GM12801 (cell line): Measurements from ENCODE around the gene JAKMIP1.

Experiments
- CTCF ChIP-seq: IDR thresholded peaks from one replicate; pipeline ENCODE4 v1.5.1; 2011; ENCODE audit warnings: control low read depth; ENCODE audit not compliant: insufficient read length; ENCODE audit errors: extremely low read depth

Gene JAKMIP1

GRCh38 chr4:5991405-5991804 is 208.9 kb downstream of the JAKMIP1 start:
- TF ChIP-seq CTCF, result no peak

- no peak for TF ChIP-seq CTCF
Measured at GRCh38 chr4:5990446-5991160, 209.7 kb downstream of the JAKMIP1 start.

- no peak for TF ChIP-seq CTCF
Measured at GRCh38 chr4:5989236-5990225, 210.8 kb downstream of the JAKMIP1 start.

- TF ChIP-seq CTCF, result no peak
Measured at GRCh38 chr4:5988086-5988845, 212.1 kb downstream of the JAKMIP1 start.

GRCh38 chr4:5984843-5985242 is 215.5 kb downstream of the JAKMIP1 start:
- no peak for TF ChIP-seq CTCF

- no peak for TF ChIP-seq CTCF
Measured at GRCh38 chr4:5982156-5982973, 218.0 kb downstream of the JAKMIP1 start.
